H9 (cell line): ENCODE measurements around the gene RMND5B. TPM values are rescaled to one million over a fixed set of nuclear protein-coding genes. Genes with fewer than 3 reads are reported as not detected.
A peak's percentile ranks its signal among the peaks of the same experiment; 100 is the strongest.

Experiments
- DNase-seq: peaks from one replicate; pipeline ENCODE4 v3.0.0-alpha.2; 2017
- H2AFZ ChIP-seq: one replicate; pipeline ENCODE4 v1.6.1; 2013; ENCODE audit warnings: mild to moderate bottlenecking, low read length, control low read depth, moderate library complexity
- H2AK5ac ChIP-seq: 2 replicates; pipeline ENCODE4 v1.6.1; 2013; ENCODE audit warnings: low read length, control low read depth, mixed read lengths; ENCODE audit not compliant: insufficient read length
- H2BK120ac ChIP-seq: one replicate; pipeline ENCODE4 v1.6.1; 2013; ENCODE audit warnings: low read depth, mild to moderate bottlenecking, low read length, control low read depth, inconsistent platforms; ENCODE audit not compliant: poor library complexity, severe bottlenecking
- H2BK12ac ChIP-seq: 2 replicates; pipeline ENCODE4 v1.6.1; 2013; ENCODE audit warnings: low read length, control low read depth, mixed read lengths, low read depth; ENCODE audit not compliant: insufficient read length
- H2BK15ac ChIP-seq: 2 replicates; pipeline ENCODE4 v1.6.1; 2013; ENCODE audit warnings: low read depth, low read length, control low read depth
- H2BK20ac ChIP-seq: one replicate; pipeline ENCODE4 v1.6.1; 2013; ENCODE audit warnings: low read depth, mild to moderate bottlenecking, low read length, control low read depth, inconsistent platforms; ENCODE audit not compliant: poor library complexity, severe bottlenecking
- H2BK5ac ChIP-seq: 2 replicates; pipeline ENCODE4 v1.6.1; 2013; ENCODE audit warnings: low read length, control low read depth, mixed read lengths; ENCODE audit not compliant: insufficient read length
- H3K14ac ChIP-seq: 2 replicates; pipeline ENCODE4 v1.6.1; 2013; ENCODE audit warnings: low read length, control low read depth; ENCODE audit not compliant: insufficient read depth
- H3K18ac ChIP-seq: 2 replicates; pipeline ENCODE4 v1.6.1; 2013; ENCODE audit warnings: low read depth, mild to moderate bottlenecking, mixed read lengths, low read length, control low read depth; ENCODE audit not compliant: insufficient read length
- H3K23ac ChIP-seq: 2 replicates; pipeline ENCODE4 v1.6.1; 2013; ENCODE audit warnings: low read length, control low read depth, mixed read lengths, low read depth; ENCODE audit not compliant: insufficient read length
- H3K23me2 ChIP-seq: 2 replicates; pipeline ENCODE4 v1.6.1; 2013; ENCODE audit warnings: low read depth, mild to moderate bottlenecking, mixed read lengths, low read length, control low read depth; ENCODE audit not compliant: insufficient read length, poor library complexity, severe bottlenecking
- H3K27ac ChIP-seq: 2 replicates; pipeline ENCODE4 v1.5.1; 2013; ENCODE audit warnings: low read length, control low read depth, mixed read lengths, low read depth; ENCODE audit not compliant: insufficient read length
- H3K27me3 ChIP-seq: 2 replicates; pipeline ENCODE4 v1.6.1; 2013; ENCODE audit warnings: low read length, control low read depth, inconsistent platforms; ENCODE audit not compliant: insufficient read depth
- H3K4ac ChIP-seq: 2 replicates; pipeline ENCODE4 v1.6.1; 2013; ENCODE audit warnings: low read depth, mild to moderate bottlenecking, control low read depth, inconsistent platforms, low read length, moderate library complexity
- H3K4me1 ChIP-seq: 2 replicates; pipeline ENCODE4 v1.6.1; 2013; ENCODE audit warnings: low read length, control low read depth, inconsistent platforms; ENCODE audit not compliant: insufficient read depth
- H3K4me2 ChIP-seq: 2 replicates; pipeline ENCODE4 v1.6.1; 2013; ENCODE audit warnings: low read length, control low read depth, mixed read lengths; ENCODE audit not compliant: insufficient read length, insufficient read depth
- H3K56ac ChIP-seq: 2 replicates; pipeline ENCODE4 v1.6.1; 2013; ENCODE audit warnings: low read depth, mild to moderate bottlenecking, mixed read lengths, low read length, control low read depth; ENCODE audit not compliant: insufficient read length
- H3K79me1 ChIP-seq: 2 replicates; pipeline ENCODE4 v1.6.1; 2013; ENCODE audit warnings: low read depth, mild to moderate bottlenecking, moderate library complexity, low read length, control low read depth, inconsistent platforms; ENCODE audit not compliant: insufficient read depth, poor library complexity, severe bottlenecking
- H3K79me2 ChIP-seq: 2 replicates; pipeline ENCODE4 v1.6.1; 2013; ENCODE audit warnings: low read length, control low read depth, inconsistent platforms; ENCODE audit not compliant: insufficient read depth
- H3K9ac ChIP-seq: 2 replicates; pipeline ENCODE4 v1.6.1; 2013; ENCODE audit warnings: low read length, control low read depth, mixed read lengths; ENCODE audit not compliant: insufficient read length; ENCODE audit errors: extremely low read depth
- H3K9me3 ChIP-seq: one replicate; pipeline ENCODE4 v1.6.1; 2013; ENCODE audit warnings: low read depth, low read length, inconsistent platforms; ENCODE audit not compliant: control insufficient read depth
- H3T11ph ChIP-seq: one replicate; pipeline ENCODE4 v1.6.1; 2013; ENCODE audit warnings: mild to moderate bottlenecking, low read length, control low read depth, inconsistent platforms
- H4K20me1 ChIP-seq: one replicate; pipeline ENCODE4 v1.6.1; 2013; ENCODE audit not compliant: control insufficient read depth, insufficient read length, insufficient read depth
- H4K5ac ChIP-seq: 2 replicates; pipeline ENCODE4 v1.6.1; 2013; ENCODE audit warnings: low read depth, mild to moderate bottlenecking, mixed read lengths, low read length, control low read depth; ENCODE audit not compliant: insufficient read length
- H4K8ac ChIP-seq: replicated peaks from 2 replicates; pipeline ENCODE4 v1.6.1; 2013; ENCODE audit warnings: low read length, control low read depth, mixed read lengths, low read depth; ENCODE audit not compliant: insufficient read length
- H4K91ac ChIP-seq: 2 replicates; pipeline ENCODE4 v1.6.1; 2013; ENCODE audit warnings: low read depth, mild to moderate bottlenecking, moderate library complexity, mixed read lengths, low read length, control low read depth; ENCODE audit not compliant: insufficient read length
- H3K27ac Mint-ChIP-seq, 3 experiments: 2 replicates in 2 of 3; 3 replicates in 1 of 3; pipeline ENCODE4 v1.8.0; 2020 to 2021; ENCODE audit warnings: mixed read lengths in 3 of 3, mild to moderate bottlenecking in 1 of 3, moderate library complexity in 1 of 3
- H3K27me3 Mint-ChIP-seq: 2 replicates; pipeline ENCODE4 v1.8.0; 2021; ENCODE audit warnings: low read depth, mild to moderate bottlenecking, moderate library complexity, mixed read lengths
- H3K36me3 Mint-ChIP-seq, 3 experiments: 2 replicates in 2 of 3; 3 replicates in 1 of 3; pipeline ENCODE4 v1.8.0; 2020 to 2021; ENCODE audit warnings: low read depth in 3 of 3, mixed read lengths in 3 of 3; ENCODE audit not compliant: insufficient read depth in 1 of 3
- H3K4me1 Mint-ChIP-seq, 2 experiments: 2 replicates each; pipeline ENCODE4 v1.8.0; 2020; ENCODE audit warnings: mixed read lengths in 2 of 2
- H3K4me3 Mint-ChIP-seq, 2 experiments: 2 replicates in 1 of 2; 3 replicates in 1 of 2; pipeline ENCODE4 v1.8.0; 2020 to 2021; ENCODE audit warnings: mild to moderate bottlenecking in 2 of 2, mixed read lengths in 2 of 2, moderate library complexity in 1 of 2
- H3K9me3 Mint-ChIP-seq, 2 experiments: 2 replicates in 1 of 2; 3 replicates in 1 of 2; pipeline ENCODE4 v1.8.0; 2020; ENCODE audit warnings: mild to moderate bottlenecking in 2 of 2, mixed read lengths in 2 of 2, moderate library complexity in 1 of 2
- WGBS: extraction: QIAGEN DNeasy Blood & Tissue Kit; methylation state at CpG from one replicate; pipeline ENCODE4 v1.1.7; 2013; ENCODE audit warnings: missing lambda C conversion rate, low lambda C conversion rate, mixed read lengths; ENCODE audit not compliant: insufficient read length; ENCODE audit errors: extremely low coverage; 5-methylcytosine and 5-hydroxymethylcytosine counted together
- total RNA-seq: library from RNA; stranded (reverse); gene quantifications from 2 replicates; pipeline ENCODE4 v1.2.1, GENCODE V29; 2021
- TF ChIP-seq, protein P1 (sequence below): fragments of 200-600 bp; sonication (generic); conservative IDR thresholded peaks from 3 replicates; pipeline ENCODE4 v1.8.0; 2021; ENCODE audit warnings: antibody characterized with exemption, mild to moderate bottlenecking

Gene RMND5B
- total RNA-seq, 1 experiment from 2014 or later = 86.4 TPM

DNA sequence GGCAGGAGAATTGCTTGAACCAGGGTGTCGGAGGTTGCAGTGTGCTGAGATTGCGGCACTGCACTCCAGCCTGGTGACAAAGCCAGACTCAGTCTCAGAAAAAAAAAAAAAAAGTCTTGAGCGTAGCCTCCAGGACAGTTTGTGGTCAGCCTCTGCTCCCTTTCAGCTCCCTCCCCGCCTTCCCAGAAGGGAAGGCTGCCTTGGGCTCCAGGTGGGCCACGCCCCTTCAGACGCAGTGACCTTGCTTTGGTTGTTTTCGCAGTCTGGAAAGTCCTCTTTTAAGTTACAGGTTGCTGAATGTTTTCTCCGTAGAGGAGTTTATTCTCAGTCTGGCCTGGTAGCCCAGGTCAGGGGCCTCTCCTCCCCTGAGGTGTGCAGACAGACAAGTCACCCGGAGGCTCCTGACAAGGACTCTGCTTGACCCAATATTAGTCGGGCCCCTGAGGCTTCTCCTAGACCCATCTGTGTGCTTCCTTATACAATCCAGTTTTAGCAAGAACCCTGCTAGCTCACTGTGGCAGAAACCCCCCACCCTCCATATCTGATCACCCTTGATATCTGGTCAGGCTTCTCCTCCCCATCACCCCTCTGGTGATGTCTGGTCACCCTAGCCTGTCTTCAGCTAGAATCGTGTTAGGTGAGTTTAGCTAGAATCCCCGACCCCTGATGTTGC, 49.1 kb upstream of the RMND5B start:
- Histone ChIP-seq H3K79me2 (no peaks in the 10 kb centered on the region), H2BK15ac (no peak overlapping the region), H3K56ac (no peak overlapping the region), H2BK12ac (no peak overlapping the region), H4K5ac (no peak overlapping the region), H3K18ac (no peak overlapping the region), H2AFZ (no peak overlapping the region), H3K27me3 (no peaks in the 10 kb centered on the region), H3T11ph (no peak overlapping the region), H3K9ac (no peak overlapping the region), H3K14ac (no peak overlapping the region), H3K4me1 (no peaks in the 10 kb centered on the region; the same call in 1 of the 2 replicates), H2BK120ac (no peak overlapping the region), H3K27ac (no peak overlapping the region), H3K4me2 (no peak overlapping the region), H4K20me1 (no peaks in the 10 kb centered on the region), H3K79me1 (no peaks in the 10 kb centered on the region), H4K91ac (no peak overlapping the region), H3K4ac (no peak overlapping the region), H4K8ac (no peak overlapping the region), H3K23me2 (no peaks in the 10 kb centered on the region), H3K23ac (no peak overlapping the region), H3K9me3 (no peaks in the 10 kb centered on the region), H2BK5ac (no peak overlapping the region), H2AK5ac (no peak overlapping the region), H2BK20ac (no peak overlapping the region)
- DNase-seq = peak; percentile 46
- no peaks in the 10 kb centered on the region for H3K36me3 Mint-ChIP-seq
- TF ChIP-seq, protein P1, sequence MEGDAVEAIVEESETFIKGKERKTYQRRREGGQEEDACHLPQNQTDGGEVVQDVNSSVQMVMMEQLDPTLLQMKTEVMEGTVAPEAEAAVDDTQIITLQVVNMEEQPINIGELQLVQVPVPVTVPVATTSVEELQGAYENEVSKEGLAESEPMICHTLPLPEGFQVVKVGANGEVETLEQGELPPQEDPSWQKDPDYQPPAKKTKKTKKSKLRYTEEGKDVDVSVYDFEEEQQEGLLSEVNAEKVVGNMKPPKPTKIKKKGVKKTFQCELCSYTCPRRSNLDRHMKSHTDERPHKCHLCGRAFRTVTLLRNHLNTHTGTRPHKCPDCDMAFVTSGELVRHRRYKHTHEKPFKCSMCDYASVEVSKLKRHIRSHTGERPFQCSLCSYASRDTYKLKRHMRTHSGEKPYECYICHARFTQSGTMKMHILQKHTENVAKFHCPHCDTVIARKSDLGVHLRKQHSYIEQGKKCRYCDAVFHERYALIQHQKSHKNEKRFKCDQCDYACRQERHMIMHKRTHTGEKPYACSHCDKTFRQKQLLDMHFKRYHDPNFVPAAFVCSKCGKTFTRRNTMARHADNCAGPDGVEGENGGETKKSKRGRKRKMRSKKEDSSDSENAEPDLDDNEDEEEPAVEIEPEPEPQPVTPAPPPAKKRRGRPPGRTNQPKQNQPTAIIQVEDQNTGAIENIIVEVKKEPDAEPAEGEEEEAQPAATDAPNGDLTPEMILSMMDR = no peak
- peak overlapping the region in 1 of 3 experiments; percentile 34; a peak in 1 of 7 replicates for H3K27ac Mint-ChIP-seq
- no CpG with 5 or more reads among the region's 12 CpGs for WGBS
- H3K4me1 Mint-ChIP-seq = peaks cover 12 to 16% of the 10 kb centered on the region in 2 experiments
- H3K9me3 Mint-ChIP-seq = no peaks in the 10 kb centered on the region
- H3K4me3 Mint-ChIP-seq = no peak overlapping the region
- peaks cover 2% of the 10 kb centered on the region; the same call in 1 of the 2 replicates for H3K27me3 Mint-ChIP-seq
